ENCODE measurements around the gene MYO3B. TPM values are rescaled to one million over a fixed set of nuclear protein-coding genes. Genes with fewer than 3 reads are reported as not detected.

The MYO3B gene
- total RNA-seq, 1 experiment from 2014 or later = 0.35 TPM

DNA sequence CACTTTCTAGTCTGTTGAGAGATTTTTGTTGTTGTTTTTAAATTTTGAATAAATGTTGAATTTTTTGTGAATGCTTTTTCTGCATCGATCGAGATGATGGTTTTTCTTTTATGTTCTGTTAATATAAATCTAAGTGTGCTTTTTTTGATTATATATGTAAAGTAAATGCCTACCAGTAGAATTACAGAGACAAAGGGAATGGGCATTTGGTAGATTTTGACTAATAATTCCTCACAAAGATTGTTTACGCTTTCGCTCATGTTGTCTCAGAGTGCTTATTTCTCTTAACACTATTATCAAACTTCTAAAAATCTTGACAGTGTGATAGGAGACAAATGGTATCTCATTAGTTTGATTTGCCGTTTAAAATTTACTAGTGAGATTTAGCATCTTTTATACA is 3.7 kb downstream of the MYO3B start:
- DNase-seq = no peak
- H3K4me3 ChIP-seq (ENCODE audit: insufficient read depth, low read depth, low read length) = no peak overlapping the region
- H3K27me3 ChIP-seq (ENCODE audit: control insufficient read depth, insufficient read depth, low read length) = no peaks in the 10 kb centered on the region
- H3K36me3 ChIP-seq (replicated peaks; ENCODE audit: control insufficient read depth, insufficient read depth, low read length) = no peaks in the 10 kb centered on the region

DNA sequence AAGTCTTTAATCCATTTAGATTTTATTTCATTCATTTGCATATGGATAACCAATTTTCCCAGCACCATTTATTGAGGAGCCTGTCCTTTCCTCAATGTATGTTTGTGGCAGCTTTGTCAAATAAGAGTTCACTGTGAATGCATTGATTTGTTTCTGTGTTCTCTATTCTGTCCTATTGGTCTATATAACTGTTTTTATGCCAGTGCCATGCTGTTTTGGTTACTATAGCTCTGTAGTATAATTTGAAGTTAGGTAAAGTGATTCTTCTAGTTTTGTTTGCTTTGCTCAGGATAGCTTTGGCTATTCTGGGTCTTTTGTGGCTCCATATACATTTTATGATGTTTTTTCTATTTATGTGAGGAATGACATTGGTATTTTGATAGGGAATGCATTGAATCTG is 7.4 kb downstream of the MYO3B start:
- H3K4me3 ChIP-seq (ENCODE audit: insufficient read depth, low read depth, low read length) = no peak overlapping the region
- DNase-seq = no peak
- no peaks in the 10 kb centered on the region for H3K27me3 ChIP-seq (ENCODE audit: control insufficient read depth, insufficient read depth, low read length)
- H3K36me3 ChIP-seq (replicated peaks; ENCODE audit: control insufficient read depth, insufficient read depth, low read length) = no peaks in the 10 kb centered on the region

DNA sequence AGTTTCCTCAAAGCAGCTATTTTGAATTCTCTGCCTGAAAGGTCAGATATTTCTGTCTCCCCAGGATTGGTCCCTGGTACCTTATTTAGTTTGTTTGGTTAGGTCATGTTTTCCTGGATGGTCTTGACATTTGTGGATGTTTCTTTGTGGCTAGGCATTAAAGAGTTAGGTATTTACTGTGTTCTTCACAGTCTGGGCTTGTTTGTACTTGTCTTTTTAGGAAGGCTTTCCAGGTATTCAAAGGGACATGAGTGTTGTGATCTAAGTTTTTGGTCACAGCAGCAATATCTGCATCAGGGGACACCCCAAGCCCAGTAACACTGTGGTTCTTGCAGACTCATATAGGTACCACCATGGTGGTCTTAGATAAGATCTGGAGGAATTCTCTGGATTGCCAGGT is 11.8 kb downstream of the MYO3B start:
- Histone ChIP-seq H3K36me3 (replicated peaks; ENCODE audit: control insufficient read depth, insufficient read depth, low read length) (no peaks in the 10 kb centered on the region), H3K4me3 (ENCODE audit: insufficient read depth, low read depth, low read length) (no peak overlapping the region)
- DNase-seq = no peak

DNA sequence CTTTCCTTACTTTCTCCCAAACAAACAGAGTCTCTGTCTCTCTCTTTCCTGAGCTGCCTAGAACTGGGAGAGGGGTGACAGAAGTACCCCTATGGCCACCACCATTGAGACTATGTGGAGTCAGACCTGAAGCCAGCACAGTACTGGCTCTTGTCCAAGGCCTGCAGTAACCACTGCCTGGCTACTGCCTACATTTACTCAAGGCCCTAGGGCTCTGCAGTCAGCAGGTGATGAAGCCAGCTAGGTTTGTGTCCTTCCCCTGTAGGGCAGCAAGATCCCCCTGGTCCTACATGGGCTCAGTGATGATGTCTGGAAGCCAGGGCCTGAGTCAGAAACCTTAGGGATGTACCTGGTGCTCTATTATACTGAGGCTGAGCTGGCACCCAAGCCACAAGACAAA is 12.2 kb downstream of the MYO3B start:
- no peaks in the 10 kb centered on the region for H3K27me3 ChIP-seq (ENCODE audit: control insufficient read depth, insufficient read depth, low read length)
- no peak for DNase-seq
- H3K4me3 ChIP-seq (ENCODE audit: insufficient read depth, low read depth, low read length) = no peak overlapping the region
- H3K36me3 ChIP-seq (replicated peaks; ENCODE audit: control insufficient read depth, insufficient read depth, low read length) = no peaks in the 10 kb centered on the region

More for the DNA sequence above, 11.8 kb downstream of the MYO3B start:
- H3K27me3 ChIP-seq (ENCODE audit: control insufficient read depth, insufficient read depth, low read length) = no peaks in the 10 kb centered on the region

DNA sequence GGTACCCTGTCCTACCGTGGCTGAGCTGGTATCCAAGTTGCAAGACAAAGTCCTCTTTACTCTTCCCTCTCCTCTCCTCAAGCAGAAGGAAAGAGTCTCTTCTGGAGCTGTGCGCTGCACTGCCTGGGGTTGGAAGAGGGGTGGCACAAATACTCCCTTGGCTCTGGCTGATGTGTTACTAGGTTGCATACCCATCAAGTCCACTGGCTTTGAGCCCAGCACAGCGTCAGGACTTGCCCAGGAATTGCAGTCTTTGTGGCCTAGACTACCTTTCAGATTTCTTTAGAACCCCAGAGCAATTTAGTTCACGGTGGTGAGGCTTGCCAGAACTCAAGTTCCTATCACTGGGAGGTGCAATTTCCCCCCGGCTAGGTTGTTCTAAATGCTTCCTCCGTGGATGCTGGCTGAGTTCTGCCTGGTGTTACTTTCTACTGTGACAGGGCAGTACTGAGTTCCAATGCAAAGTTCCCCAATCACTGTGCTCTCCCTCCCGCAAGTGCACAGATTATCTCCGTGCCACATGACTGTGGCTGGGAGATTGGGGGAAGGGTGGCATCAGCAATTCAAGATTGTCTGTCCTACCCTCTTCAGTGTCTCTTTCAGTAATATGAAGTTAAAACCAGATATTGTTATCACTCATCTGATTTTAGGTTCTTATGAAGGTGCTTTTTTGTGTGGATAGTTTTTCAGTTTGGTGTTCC is 13.4 kb downstream of the MYO3B start:
- Histone ChIP-seq H3K4me3 (ENCODE audit: insufficient read depth, low read depth, low read length) (no peak overlapping the region), H3K36me3 (replicated peaks; ENCODE audit: control insufficient read depth, insufficient read depth, low read length) (no peaks in the 10 kb centered on the region), H3K27me3 (ENCODE audit: control insufficient read depth, insufficient read depth, low read length) (no peaks in the 10 kb centered on the region)
- no peak for DNase-seq

DNA sequence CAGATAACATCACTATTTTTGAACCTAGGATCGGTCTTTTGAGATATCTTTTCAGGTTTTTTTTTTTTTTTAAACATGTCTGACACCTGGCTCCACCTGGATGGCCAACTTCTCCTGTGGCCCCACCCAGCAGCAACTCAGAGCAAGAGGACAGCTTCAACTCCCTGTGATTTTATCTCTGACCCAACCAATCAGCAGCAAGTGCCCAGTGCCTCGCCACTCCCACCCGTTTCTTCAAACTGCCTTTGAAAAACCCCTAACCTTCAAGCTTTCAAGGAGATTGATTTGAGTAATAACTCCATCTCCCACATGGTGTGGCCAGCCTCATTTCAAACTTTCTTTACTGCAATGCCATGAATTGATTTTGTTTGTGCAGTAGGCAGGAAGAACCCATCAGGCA is 19.0 kb downstream of the MYO3B start:
- no peaks in the 10 kb centered on the region for H3K27me3 ChIP-seq (ENCODE audit: control insufficient read depth, insufficient read depth, low read length)
- no peak overlapping the region for H3K4me3 ChIP-seq (ENCODE audit: insufficient read depth, low read depth, low read length)
- no peak for DNase-seq
- no peaks in the 10 kb centered on the region for H3K36me3 ChIP-seq (replicated peaks; ENCODE audit: control insufficient read depth, insufficient read depth, low read length)

DNA sequence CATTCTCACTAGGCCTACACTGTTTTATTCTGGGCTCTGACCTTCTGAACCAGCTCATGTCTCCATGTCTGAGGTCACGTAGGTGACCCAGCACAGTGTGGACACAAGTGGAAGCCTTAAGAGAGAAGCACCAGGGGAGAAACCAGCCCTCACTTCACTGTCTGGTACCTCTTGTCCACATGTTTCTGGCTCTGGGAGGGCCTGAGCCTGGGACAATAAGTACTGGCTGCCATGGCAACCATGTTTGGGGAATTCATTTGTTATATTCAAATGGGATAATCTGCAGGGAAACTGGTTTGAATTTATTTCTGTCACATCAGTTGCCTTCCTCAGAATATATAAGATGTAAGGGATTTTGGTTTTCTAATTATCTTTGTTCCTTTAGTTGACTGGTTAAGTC is 23.3 kb downstream of the MYO3B start:
- DNase-seq = no peak
- no peaks in the 10 kb centered on the region for H3K36me3 ChIP-seq (replicated peaks; ENCODE audit: control insufficient read depth, insufficient read depth, low read length)
- no peak overlapping the region for H3K4me3 ChIP-seq (ENCODE audit: insufficient read depth, low read depth, low read length)
- H3K27me3 ChIP-seq (ENCODE audit: control insufficient read depth, insufficient read depth, low read length) = no peaks in the 10 kb centered on the region

DNA sequence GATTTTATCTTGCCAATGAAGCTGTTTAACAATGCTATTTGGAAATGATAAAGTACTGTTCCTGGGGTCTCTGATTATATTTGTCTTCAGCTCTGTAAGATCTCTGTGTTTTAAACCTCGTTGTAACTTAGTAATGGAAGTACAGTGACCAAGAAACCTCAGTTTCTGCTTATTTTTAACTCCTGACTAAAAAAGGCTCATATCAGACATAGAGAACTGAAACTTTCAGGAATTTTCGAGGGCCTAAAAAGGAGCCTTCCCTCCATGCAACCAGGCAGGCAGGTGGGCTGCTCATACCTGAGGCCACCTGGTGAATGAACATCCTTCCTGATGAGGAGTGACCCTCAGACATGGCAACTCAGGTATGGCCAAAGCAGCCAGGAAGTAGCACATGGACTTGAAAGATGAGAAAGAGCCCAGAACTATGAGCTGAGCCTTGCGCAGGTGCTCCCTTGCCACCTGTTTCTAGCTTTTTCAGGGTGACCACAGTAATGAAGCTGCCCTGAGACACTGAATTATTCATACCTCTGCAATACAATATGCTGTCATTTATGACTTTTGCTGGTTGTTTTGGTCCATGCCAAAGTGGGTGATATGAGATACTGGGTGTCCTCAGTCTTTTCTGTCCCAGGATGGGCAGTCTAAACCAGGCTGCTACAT is 23.9 kb downstream of the MYO3B start:
- no peaks in the 10 kb centered on the region for H3K36me3 ChIP-seq (replicated peaks; ENCODE audit: control insufficient read depth, insufficient read depth, low read length)
- DNase-seq = no peak
- H3K27me3 ChIP-seq (ENCODE audit: control insufficient read depth, insufficient read depth, low read length) = no peaks in the 10 kb centered on the region
- no peak overlapping the region for H3K4me3 ChIP-seq (ENCODE audit: insufficient read depth, low read depth, low read length)

DNA sequence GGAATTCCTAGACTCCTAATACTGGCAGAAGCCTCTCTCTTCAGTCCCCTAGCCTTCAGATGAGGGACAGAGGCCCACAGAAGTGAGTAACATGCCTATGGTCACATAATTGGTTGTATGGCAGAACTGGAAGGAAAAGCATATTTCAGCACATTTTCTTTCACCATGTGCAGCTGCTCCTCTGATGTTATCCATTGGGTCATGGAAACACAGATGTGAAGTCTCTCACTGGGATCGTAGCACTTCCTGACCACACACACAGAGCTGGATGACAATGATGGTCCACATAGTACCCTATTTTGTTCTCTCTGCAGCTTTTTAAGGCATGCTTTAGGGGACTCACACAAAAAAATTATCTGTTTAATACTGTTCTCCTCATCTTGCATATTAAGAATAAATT is 24.5 kb downstream of the MYO3B start:
- no peaks in the 10 kb centered on the region for H3K36me3 ChIP-seq (replicated peaks; ENCODE audit: control insufficient read depth, insufficient read depth, low read length)
- DNase-seq = no peak
- no peaks in the 10 kb centered on the region for H3K27me3 ChIP-seq (ENCODE audit: control insufficient read depth, insufficient read depth, low read length)
- no peak overlapping the region for H3K4me3 ChIP-seq (ENCODE audit: insufficient read depth, low read depth, low read length)

DNA sequence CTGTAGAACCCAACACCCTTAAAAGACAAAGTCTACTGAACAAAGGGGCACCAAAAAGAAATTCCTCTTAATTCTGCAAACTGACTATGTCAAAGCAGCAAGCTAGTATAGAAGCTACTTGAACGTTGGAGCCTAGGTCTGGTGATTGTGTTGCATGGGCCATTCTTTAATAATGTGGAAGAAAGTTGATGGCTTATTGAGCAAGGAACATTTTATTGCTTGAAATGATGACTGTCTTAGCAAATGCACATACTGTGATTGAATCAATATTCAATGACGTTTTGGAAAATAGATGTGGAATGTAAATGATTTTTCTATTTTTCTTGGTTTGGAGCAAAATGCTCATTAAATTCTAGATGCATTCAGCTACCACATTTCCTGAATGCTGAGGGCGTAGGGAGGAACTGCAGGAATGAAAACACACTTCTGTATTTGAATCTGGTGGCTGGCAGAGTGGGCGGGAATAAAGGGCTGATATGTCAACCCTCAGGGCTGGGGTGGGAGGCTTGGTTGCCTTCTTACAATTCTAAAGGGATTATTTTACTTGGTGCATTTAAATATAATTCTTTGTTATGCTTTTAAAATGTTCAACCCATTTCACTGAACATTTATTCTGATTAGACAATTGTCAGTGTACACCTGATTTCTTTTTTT is 26.5 kb downstream of the MYO3B start:
- Histone ChIP-seq H3K4me3 (ENCODE audit: insufficient read depth, low read depth, low read length) (no peak overlapping the region), H3K36me3 (replicated peaks; ENCODE audit: control insufficient read depth, insufficient read depth, low read length) (no peaks in the 10 kb centered on the region), H3K27me3 (ENCODE audit: control insufficient read depth, insufficient read depth, low read length) (no peaks in the 10 kb centered on the region)
- DNase-seq = no peak

DNA sequence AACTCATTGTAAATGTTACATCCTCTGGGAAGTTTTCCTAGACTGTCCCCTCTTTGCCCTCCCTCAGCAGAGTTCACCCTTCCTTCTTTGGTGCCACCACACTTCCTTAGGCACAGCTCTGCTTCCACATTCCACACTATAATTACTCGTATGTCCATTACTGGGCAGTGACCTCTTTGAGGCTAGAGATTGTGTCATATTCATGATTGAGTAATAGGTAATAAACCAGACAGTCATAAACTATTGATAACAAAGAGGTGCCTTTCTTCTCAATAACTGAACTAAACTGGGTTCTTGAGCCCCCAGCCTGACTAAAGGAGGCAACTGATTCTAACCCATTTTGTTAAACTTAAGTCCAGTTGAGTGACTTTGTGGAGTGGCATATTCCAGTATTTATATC is 28.3 kb downstream of the MYO3B start:
- H3K27me3 ChIP-seq (ENCODE audit: control insufficient read depth, insufficient read depth, low read length) = no peaks in the 10 kb centered on the region
- H3K4me3 ChIP-seq (ENCODE audit: insufficient read depth, low read depth, low read length) = no peak overlapping the region
- DNase-seq = no peak
- H3K36me3 ChIP-seq (replicated peaks; ENCODE audit: control insufficient read depth, insufficient read depth, low read length) = no peaks in the 10 kb centered on the region

DNA sequence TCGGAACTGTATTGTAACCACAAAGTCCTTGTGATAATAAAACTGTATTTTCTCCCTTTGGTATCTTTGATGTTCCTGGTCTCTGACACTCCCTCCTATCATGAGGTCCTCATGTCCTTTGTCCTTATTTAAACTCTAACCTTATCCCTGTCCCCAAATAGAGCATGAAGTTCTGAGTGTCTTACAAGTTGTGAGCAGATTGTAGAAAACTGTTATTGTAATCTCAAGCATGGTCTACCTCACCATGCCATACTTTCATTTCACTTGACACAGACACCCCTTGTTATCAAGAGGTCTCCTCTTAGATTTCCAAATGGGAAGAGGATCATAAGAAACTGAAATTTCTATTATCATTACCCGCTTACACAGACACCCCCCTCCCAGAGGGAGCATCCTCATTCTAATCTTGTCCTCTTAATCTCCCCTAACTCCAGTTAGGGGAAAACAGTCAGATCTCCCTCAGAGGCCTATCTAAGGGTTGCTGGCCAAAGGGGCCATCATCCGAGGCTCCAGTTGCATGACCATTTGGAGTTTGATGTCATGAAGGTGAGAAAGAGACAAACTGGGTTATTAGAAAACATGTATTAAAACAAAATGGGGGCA is 29.0 kb downstream of the MYO3B start:
- DNase-seq = no peak
- no peaks in the 10 kb centered on the region for H3K27me3 ChIP-seq (ENCODE audit: control insufficient read depth, insufficient read depth, low read length)
- no peaks in the 10 kb centered on the region for H3K36me3 ChIP-seq (replicated peaks; ENCODE audit: control insufficient read depth, insufficient read depth, low read length)
- no peak overlapping the region for H3K4me3 ChIP-seq (ENCODE audit: insufficient read depth, low read depth, low read length)

DNA sequence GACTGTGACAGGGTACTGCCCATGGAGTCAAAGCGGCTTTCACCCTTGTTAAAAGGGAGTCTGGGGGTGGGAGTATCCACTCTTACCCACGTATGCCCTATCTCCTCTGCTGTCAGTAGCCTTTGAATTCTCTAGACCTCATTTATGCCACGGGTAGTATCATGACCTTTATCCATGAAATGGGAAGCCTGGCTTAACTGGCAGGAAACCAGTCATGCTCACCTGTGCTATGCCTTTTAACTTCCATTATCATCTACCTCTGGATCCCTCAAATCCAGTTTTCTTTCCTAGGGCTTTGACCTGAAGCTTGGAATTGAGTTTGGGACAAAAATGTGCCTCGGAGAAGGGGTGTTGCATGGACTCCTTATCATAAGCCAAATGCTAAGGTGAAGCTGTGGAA is 30.0 kb downstream of the MYO3B start:
- H3K27me3 ChIP-seq (ENCODE audit: control insufficient read depth, insufficient read depth, low read length) = no peaks in the 10 kb centered on the region
- no peak for DNase-seq

DNA sequence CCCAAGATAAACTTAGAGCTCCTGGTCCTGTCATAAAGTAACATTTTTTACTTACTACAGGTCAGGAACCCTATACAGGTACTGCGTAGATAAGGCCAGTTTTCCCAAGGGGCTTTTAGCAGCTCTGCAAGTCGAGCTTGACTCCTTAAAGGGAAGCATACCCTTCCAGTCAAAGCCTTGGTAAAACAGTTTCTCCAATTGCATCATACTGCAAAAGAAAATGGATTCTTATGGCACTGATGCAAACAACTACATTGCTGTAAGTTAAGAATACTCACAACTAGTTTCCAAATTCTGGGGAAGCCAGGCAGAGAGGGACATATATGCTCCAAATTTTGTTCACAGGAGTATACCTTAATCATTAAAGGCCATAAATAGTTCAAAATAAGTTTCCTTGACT is 31.0 kb downstream of the MYO3B start:
- DNase-seq = no peak
- H3K36me3 ChIP-seq (replicated peaks; ENCODE audit: control insufficient read depth, insufficient read depth, low read length) = no peaks in the 10 kb centered on the region
- H3K27me3 ChIP-seq (ENCODE audit: control insufficient read depth, insufficient read depth, low read length) = no peaks in the 10 kb centered on the region
- H3K4me3 ChIP-seq (ENCODE audit: insufficient read depth, low read depth, low read length) = no peak overlapping the region

More for the DNA sequence above, 30.0 kb downstream of the MYO3B start:
- Histone ChIP-seq H3K36me3 (replicated peaks; ENCODE audit: control insufficient read depth, insufficient read depth, low read length) (no peaks in the 10 kb centered on the region), H3K4me3 (ENCODE audit: insufficient read depth, low read depth, low read length) (no peak overlapping the region)
